Islet of Langerhans (tissue), 1 donor: Measurements from ENCODE around the gene RABGAP1.

Experiments
- FAIRE-seq: peaks from one replicate; lab custom pipeline; 2011; peaks lifted over from hg19 to GRCh38; lab: Jason Lieb, UNC

RABGAP1 gene

GRCh38 chr9:123046406-123047195, 105.8 kb downstream of the RABGAP1 start:
- no peak for FAIRE-seq

- no peak for FAIRE-seq
These were observed 107.9 kb downstream of the RABGAP1 start for GRCh38 chr9:123048748-123049147.

DNA sequence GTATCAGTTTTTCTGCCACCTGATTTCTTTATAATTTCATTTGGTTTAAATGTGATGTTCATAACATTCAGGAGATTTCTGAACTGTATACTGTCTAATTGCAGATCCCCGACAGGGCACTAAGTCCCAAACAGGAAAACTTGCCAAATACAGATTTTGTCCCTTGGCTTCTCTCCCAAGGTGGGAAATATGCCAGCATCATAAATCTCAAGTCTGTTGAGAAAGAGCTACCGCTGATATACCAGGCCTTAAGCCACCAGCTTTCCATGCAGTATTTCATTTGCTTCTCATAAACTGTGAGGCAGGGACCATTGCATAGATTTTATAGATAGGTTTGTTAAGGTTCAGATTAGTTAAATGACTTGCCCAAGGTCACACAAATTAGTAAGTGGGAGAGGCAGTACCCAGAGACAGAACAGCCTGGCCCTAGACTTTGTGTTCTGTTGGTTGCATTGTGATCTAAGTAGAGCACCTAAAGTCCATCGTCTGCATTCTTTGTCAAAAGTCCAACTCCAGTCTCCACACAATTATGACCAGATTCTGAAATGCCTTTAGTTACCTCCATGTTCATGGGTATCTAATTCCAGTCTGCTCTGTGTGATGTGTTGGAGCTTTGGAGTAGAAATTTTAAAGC, 108.9 kb downstream of the RABGAP1 start:
- no peak for FAIRE-seq

- FAIRE-seq: no peak
These were observed 112.2 kb downstream of the RABGAP1 start for GRCh38 chr9:123053046-123053445.

- no peak for FAIRE-seq
These were observed 112.9 kb downstream of the RABGAP1 start for GRCh38 chr9:123053711-123054110.

DNA sequence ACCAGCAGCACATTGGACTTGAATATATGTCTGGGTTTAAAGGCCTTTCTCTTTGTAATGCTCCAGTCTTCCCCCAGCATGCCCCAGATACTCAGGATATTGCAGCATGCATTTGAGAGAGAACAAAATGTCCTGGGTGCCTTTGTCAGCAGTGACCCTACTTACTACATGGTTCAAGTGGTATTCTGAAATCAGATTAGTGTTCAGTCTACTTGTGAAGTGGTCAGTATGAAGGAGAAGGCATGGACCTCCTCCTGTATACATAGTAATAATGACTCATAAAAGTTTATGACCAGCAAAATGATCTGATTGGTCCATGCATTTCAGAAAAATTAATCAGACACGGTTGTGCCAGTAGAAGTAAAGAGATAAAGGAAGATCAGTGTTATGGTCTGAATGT, 118.0 kb downstream of the RABGAP1 start:
- no peak for FAIRE-seq

DNA sequence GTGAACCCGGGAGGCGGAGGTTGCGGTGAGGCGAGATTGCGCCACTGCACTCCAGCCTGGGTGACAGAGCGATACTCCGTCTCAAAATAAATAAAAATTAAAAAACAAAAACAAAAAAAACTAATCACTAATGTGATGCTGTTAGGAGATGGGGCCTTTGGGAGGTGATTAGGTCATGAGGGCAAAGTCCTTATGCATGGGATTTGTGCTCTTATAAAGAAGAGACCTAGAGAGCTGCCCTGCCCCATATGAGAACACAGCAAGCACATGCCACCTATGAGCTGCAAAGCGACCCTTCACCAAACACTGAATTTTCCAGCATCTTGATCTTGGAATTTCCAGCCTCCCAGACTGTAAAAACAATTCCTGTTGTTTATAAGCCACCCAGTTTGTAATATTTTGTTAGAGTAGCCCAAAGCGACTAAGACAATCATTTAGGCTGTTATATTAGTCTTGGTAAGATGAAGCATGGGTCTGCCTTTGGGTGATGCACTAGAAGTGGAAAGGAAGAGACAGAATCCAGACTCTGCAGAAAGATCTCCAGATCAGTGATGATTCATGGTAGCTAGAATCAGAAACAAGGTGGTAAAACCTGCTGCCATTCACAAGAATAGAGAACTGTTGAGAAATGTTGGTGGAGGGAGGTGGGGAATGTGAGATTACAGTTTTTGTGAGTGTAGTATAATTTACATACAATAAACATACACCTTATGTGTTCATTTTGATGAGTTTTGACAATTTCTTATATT, 118.8 kb downstream of the RABGAP1 start:
- FAIRE-seq: no peak

- no peak for FAIRE-seq
These were observed 120.4 kb downstream of the RABGAP1 start for GRCh38 chr9:123061216-123061615.

DNA sequence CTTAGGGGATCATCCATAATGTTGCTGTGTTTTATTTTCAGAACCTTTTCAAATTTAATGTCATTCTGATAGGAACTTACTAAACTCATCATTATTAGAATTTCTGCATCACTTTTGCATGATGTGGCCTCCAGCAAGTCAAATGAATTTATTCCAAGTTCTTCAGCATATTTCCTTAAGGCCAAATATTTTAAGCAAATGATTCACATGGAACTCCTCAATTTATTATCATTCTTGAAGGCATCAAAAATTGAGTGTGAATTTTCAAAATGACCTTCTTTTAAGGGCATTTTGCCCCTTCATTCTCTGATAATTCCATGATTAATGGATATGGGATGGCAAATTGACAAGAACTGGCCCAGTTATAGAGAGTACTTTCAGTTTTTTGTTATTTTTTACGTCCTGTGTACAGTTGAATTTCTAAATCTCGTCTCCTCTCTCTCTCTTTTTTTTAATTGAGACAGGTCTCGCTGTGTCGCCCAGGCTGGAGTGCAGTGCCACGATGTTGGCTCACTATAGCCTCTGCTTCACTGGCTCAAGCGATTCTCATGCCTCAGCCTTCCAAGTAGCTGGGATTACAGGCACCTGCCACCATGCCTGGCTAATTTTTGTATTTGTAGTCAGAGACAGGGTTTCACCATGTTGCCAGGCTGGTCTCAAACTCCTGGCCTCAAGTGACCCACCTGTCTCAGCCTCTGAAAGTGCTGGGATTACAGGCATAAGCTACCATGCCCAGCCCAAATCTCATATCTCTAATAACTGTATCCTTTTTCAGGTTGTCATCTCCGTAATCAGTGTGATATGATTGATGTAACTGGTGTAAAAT, 121.7 kb downstream of the RABGAP1 start:
- no peak for FAIRE-seq

- FAIRE-seq: no peak
These were observed 122.4 kb downstream of the RABGAP1 start for GRCh38 chr9:123063177-123063598.

GRCh38 chr9:123063896-123064295, 123.1 kb downstream of the RABGAP1 start:
- FAIRE-seq: no peak

DNA sequence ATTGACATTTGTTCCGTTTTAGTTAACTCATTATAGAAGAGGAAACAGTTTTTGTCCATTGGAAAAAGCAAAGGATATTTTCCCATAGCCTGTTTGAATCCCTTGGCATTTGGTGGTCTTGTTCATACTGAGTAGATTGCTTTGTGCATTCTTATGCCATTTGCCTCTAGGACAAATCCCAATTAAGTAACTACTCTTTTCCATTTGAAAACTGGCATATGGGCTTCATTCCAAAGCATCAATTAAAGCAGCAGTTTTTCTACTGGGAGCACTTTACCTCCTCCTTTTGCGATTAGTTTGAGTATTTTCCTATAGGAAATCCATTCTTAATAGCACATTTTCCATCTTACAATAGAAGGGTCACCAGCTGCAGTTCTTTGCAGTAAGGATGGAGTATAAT, 123.9 kb downstream of the RABGAP1 start:
- no peak for FAIRE-seq

DNA sequence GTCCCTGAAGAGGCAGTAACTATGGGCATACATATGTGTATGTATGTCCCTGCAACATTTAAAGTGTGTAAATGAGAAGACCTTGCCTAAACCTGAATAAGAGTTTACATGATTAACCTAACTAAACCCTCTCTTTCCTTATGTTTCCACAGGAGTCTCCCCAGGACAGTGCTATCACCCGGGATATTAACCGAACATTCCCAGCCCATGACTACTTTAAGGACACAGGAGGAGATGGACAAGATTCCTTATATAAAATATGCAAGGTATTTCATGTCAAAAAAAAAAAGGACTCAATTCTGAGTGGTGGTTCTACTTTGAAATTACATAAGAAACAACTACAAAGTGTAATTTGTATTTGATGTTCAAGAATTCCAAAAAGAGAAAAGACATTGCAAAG, 124.4 kb downstream of the RABGAP1 start:
- FAIRE-seq: no peak

GRCh38 chr9:123067136-123067535, 126.3 kb downstream of the RABGAP1 start:
- no peak for FAIRE-seq

DNA sequence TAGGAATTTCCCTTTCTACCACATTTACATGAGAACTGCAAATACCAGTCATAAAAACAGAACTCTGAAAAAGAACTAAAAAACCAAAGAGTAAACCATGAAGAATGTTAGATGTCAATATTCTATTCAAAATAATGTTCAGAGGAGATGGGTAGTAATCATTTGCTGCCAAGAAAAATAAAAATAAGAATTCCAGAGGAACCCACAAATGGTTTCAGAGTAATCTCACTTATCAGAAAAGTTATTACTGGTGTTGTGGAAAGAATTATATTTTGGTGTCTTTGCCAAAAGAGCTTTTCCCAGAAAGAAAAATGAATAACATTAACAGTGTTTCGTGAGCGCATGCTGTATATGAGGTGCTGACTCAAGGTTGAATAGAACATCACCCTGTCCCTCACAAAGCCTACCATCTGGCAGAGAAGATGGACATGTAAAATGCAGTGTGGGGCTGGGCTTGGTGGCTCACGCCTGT, 128.2 kb downstream of the RABGAP1 start:
- FAIRE-seq: no peak

DNA sequence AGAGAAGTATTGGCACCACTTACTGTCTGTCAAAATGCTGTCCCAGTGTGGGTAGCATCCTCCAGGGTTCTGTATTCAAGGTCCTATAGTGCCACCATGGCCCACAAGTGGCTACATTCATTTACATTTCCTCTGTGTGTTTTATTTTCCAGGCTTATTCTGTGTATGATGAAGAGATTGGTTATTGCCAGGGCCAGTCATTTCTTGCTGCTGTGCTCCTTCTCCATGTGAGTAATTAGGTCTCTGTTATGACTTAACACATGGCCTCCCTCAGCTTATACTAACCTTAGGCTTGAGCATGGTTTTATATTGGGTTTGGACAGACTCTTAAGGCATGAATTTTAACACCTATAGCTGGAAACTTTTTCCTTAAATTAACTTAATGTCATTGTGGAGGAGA, 129.4 kb downstream of the RABGAP1 start:
- FAIRE-seq: no peak

DNA sequence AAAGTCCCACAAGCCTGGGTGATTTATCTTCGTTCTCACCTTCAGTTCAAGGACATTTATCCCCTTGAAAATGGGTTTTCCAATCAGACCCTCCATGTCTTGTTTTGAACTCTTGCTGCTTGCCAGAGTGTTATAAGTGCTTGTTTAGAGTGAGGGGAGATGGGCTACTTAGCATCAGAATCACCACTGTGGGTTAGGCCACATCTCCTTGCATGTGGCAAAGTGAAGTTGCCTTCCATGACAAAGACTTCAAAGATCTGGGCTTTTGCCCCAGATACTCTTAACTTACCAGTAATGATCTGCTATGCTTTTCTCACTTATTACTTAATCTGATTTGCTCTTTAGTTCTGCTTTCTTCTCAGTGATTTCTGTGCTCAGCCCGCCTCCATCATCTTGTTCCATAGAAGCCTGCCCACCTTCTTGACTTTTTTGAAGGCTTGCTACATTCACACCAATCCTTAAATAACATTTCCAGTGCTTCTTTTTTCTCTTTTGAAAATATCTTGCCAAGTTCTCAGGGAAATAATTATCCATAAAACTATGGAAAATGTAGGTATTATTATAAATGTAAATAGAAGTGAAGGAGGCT, 131.7 kb downstream of the RABGAP1 start:
- no peak for FAIRE-seq

DNA sequence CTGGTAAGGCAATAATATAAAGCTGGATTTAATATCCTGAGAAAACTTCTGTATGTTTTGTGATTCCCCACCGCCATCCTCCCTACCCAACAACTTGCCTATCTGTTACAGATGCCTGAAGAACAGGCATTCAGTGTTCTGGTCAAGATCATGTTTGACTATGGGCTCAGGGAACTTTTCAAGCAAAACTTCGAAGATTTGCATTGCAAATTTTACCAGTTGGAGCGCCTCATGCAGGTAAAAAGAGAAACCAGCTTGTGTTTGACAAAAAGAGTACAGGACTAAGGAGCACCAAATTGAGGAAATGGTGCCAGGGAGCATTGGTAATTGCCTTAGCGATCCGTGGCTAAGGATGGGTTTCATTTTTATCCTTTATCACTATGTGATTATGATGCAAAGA, 132.6 kb downstream of the RABGAP1 start:
- FAIRE-seq: no peak

DNA sequence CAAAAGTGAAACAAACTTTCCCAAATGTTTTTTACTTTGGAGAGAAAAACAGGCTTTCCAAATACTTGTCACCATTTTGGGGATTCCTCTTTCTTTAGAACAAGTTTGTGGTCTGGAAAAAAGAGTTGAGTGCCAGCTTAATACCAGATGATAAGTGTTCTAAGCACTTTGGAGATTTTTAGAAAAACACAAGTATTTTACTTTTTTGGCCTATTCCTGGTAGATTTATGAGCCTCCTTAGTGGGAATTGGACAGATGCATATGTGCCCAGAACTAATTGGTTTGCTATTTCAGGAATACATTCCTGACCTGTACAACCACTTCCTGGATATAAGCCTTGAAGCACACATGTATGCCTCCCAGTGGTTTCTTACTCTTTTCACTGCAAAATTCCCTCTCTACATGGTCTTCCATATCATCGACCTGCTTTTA, 133.2 kb downstream of the RABGAP1 start:
- FAIRE-seq: no peak

GRCh38 chr9:123074628-123075027, 133.8 kb downstream of the RABGAP1 start:
- FAIRE-seq: no peak

- FAIRE-seq: no peak
These were observed 139.6 kb downstream of the RABGAP1 start for GRCh38 chr9:123080444-123080843.

DNA sequence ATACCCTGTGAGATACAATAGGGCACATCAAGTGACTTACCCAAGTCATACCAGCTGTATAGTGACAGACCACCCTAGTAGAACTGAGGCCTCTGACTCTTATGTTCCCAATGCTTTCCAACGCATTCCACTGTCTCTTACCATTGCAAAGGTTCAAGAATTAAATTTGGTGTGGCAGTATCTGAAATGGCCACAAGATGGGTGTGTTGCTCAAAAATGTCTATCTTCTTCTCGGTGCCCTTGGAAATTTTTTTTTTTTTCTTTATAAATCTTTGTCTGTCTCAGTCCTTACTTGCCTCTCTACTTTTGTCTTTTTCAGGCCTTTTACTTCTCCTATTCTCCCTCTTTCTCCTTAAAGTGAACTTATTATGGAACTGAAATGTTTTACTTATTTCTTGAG, 141.0 kb downstream of the RABGAP1 start:
- FAIRE-seq: peak; percentile 60
